Uterus (tissue), 2 donors: Measurements from ENCODE around the gene TRPT1.

Source experiments
- POLR2A ChIP-seq, 2 donors: fragments of 450-650 bp; IDR thresholded peaks; one replicate each; pipeline ENCODE4 v1.6.1; 2016; ENCODE audit warnings: antibody characterized with exemption in 2 of 2, mild to moderate bottlenecking in 1 of 2, moderate library complexity in 1 of 2
- TF ChIP-seq, protein P1 (sequence below), 4 experiments: fragments of 200-600 bp in 2 of 4; fragments of 450-650 bp in 2 of 4; sonication (generic) in 2 of 4; IDR thresholded peaks; one replicate each; pipeline ENCODE4 v1.5.1; 2016 to 2019; ENCODE audit warnings: antibody characterized with exemption in 4 of 4, mild to moderate bottlenecking in 2 of 4, moderate library complexity in 1 of 4

DNA sequence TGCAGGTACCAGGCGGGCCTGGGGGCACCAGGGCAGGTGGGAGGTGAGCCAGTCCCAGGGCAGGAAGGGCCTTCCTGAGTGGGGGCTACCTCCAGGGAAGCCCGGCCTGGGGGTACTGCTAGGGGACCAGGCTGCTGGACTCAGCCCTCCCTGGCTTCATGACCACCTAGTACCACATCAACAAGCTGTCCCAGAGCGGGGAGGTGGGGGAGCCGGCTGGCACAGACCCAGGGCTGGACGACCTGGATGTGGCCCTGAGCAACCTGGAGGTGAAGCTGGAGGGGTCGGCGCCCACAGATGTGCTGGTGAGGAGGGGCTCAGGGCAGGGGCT lies 6.7 kb downstream of the TRPT1 start:
- TF ChIP-seq, protein P1, sequence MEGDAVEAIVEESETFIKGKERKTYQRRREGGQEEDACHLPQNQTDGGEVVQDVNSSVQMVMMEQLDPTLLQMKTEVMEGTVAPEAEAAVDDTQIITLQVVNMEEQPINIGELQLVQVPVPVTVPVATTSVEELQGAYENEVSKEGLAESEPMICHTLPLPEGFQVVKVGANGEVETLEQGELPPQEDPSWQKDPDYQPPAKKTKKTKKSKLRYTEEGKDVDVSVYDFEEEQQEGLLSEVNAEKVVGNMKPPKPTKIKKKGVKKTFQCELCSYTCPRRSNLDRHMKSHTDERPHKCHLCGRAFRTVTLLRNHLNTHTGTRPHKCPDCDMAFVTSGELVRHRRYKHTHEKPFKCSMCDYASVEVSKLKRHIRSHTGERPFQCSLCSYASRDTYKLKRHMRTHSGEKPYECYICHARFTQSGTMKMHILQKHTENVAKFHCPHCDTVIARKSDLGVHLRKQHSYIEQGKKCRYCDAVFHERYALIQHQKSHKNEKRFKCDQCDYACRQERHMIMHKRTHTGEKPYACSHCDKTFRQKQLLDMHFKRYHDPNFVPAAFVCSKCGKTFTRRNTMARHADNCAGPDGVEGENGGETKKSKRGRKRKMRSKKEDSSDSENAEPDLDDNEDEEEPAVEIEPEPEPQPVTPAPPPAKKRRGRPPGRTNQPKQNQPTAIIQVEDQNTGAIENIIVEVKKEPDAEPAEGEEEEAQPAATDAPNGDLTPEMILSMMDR (IDR thresholded peaks at IDR 0.05) = no peak
- TF ChIP-seq POLR2A (IDR thresholded peaks at IDR 0.05) = no peak
